Activated naive CD4-positive, alpha-beta T cell treated with anti-CD3 and anti-CD28 coated beads, Interleukin-2, amount 50 U/mL, for 24 hours (primary cell): ENCODE measurements around the gene HLA-DMB.

Experiments
- H3K27ac Mint-ChIP-seq: one replicate; pipeline ENCODE4 v1.8.0; 2021; ENCODE audit warnings: mild to moderate bottlenecking, mixed read lengths
- H3K27me3 Mint-ChIP-seq: one replicate; pipeline ENCODE4 v1.8.0; 2021; ENCODE audit warnings: mixed read lengths
- H3K36me3 Mint-ChIP-seq: one replicate; pipeline ENCODE4 v1.8.0; 2021; ENCODE audit warnings: mixed read lengths
- H3K4me1 Mint-ChIP-seq: one replicate; pipeline ENCODE4 v1.8.0; 2021; ENCODE audit warnings: mixed read lengths
- H3K4me3 Mint-ChIP-seq: one replicate; pipeline ENCODE4 v1.8.0; 2021; ENCODE audit warnings: mild to moderate bottlenecking, mixed read lengths
- H3K9me3 Mint-ChIP-seq: one replicate; pipeline ENCODE4 v1.8.0; 2021; ENCODE audit warnings: mixed read lengths

The HLA-DMB gene

DNA sequence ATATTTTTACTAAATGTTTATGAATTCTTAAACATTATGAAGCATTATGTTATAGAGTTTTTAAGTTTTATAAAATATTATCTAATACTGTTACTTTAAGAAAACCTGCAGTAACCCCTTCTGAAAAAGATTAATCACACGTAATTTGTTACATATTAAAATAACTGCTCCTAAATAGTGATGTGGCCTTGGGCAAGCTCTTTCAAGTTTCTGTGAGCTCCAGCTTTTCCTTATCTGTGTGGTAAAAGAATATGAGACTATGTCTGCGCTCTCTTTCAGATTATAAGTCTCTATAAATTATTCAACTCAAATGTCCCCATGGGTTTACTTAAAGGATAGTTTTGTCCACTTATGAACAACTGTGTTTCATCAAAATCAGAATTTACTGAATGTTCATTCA lies 31.9 kb downstream of the HLA-DMB start:
- H3K4me1 Mint-ChIP-seq: no peaks in the 10 kb centered on the region
- H3K27me3 Mint-ChIP-seq: peaks cover 5% of the 10 kb centered on the region
- no peak overlapping the region for H3K4me3 Mint-ChIP-seq
- no peaks in the 10 kb centered on the region for H3K36me3 Mint-ChIP-seq
- H3K27ac Mint-ChIP-seq: no peak overlapping the region
- H3K9me3 Mint-ChIP-seq: no peaks in the 10 kb centered on the region

DNA sequence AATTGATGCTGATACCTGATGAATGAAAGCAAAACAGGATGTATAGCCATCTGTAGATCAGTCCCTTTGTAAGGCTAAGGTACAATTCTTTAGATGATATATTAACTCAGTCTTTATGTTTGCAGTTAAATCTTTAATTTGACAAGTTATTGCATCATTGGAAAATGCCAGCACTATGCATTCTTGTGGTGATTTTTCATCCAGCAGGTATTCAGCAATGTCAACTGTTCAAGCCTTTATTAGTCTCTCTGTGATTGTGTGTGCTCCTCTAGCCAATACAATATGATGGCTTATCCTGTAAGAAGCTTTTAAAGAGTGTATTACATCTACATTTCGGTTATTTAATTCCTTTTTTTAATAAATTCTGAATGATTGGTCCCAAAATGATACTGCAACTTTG lies 34.3 kb downstream of the HLA-DMB start:
- H3K4me1 Mint-ChIP-seq: no peaks in the 10 kb centered on the region
- H3K9me3 Mint-ChIP-seq: no peaks in the 10 kb centered on the region
- no peak overlapping the region for H3K4me3 Mint-ChIP-seq
- peaks cover 5% of the 10 kb centered on the region for H3K27me3 Mint-ChIP-seq
- H3K36me3 Mint-ChIP-seq: no peaks in the 10 kb centered on the region
- no peak overlapping the region for H3K27ac Mint-ChIP-seq

DNA sequence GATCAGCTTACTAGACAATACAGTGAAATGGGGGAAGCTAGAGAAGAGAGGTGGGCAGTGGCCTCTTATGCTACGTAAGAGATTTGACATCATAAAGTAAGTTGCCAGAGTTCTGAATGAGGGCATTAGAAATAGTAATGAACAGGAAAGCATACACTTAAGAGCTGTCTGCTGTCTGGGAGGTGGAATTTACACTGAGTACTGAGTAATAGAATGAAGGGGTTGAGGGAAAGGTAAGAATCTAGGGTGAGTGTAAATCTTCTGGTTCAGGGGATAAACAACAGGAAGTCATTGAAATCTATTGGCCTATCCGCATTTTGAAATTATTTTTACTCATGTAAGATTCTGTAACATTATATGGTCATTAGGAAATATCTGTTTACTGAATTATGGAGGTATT lies 35.8 kb downstream of the HLA-DMB start:
- Mint-ChIP-seq H3K27me3 (peaks cover 2% of the 10 kb centered on the region), H3K27ac (no peak overlapping the region), H3K36me3 (peaks cover 2% of the 10 kb centered on the region), H3K4me1 (no peaks in the 10 kb centered on the region), H3K4me3 (no peak overlapping the region), H3K9me3 (no peaks in the 10 kb centered on the region)

DNA sequence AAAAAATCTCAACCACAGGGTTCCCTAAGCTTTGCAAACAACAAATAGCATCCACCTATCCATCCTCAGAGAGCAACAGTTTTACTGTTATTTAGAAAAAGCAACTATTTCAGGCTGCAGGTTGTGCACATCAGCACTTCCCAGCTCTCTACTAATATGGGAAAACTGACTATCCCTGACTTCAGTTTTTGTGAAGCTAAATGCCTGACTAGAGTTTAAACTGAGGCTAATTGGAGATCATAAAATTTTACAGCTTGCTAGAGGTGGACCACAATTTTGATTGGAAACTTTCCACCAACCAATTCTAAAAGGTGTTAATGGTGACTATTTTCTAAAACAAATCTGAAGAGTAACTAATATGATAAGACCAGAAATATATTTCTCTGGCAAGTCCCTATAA lies 36.9 kb downstream of the HLA-DMB start:
- H3K4me3 Mint-ChIP-seq: no peak overlapping the region

DNA sequence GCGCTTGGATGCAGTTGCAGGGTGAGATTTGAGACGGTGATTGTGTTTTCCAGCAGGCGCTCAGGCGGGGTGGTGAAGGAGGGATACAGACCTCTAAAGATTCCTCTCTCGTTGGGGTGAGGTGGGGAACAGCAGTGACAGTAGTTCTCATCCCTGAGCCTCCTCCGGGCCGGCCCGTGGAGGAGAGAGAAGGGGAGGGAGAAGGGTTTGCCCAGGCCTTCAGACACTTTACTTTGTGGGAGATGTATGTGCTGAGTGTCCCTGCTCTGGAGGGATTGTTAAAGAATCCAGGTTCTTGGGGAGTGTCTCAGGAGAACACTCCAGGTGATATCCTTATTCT lies 45.9 kb downstream of the HLA-DMB start:
- Mint-ChIP-seq H3K27ac (peak overlapping the region; percentile 68), H3K36me3 (peaks cover 2% of the 10 kb centered on the region)

More for the DNA sequence above, 36.9 kb downstream of the HLA-DMB start:
- Mint-ChIP-seq H3K36me3 (peaks cover 2% of the 10 kb centered on the region), H3K27ac (no peak overlapping the region), H3K4me1 (no peaks in the 10 kb centered on the region), H3K9me3 (no peaks in the 10 kb centered on the region), H3K27me3 (peaks cover 2% of the 10 kb centered on the region)

DNA sequence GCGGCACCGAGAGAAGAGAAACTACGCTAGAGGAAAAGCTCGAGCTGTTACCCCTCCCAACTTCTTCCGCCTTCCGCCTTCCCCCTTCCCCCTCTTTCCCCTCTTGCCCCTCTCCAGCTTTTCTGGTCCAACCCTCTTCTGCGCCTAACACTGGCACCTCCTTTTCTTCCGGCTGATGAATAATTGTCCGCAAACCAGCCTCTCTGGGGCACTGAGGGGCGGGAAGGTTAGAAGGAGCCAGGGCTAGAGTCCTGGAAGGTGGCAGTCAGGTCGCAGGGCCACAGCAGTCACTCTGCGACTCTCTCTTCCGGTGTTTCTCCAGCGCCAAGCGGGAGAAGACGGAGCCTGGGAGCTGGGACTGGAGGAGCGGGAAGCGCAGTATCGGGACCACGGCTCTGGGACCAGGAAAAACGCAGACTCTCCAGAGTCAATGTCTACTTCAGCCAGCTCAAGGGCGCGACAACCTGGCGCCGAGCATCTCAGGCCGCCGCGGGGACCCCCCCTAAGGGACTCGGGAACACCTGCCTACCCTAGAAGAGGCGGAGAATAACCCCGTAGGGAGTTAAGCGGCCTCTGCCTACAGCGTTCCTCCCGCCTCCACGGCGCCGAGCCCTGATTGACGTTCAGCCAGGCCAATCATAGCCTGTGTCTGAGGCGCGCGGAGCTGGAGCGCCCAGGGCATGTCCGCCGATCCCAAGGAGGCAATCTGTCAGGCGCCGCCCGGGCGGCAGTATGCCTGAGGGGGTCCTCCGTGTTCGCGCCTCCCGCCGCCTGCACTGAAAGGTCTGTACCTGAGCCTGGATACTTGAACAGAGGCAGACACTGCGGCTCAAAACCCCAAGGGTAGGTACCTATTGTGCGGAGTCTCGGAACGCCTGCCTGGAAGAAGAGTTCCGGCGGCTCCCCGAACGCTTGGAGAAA lies 46.5 kb downstream of the HLA-DMB start:
- Mint-ChIP-seq H3K36me3 (peaks cover 2% of the 10 kb centered on the region), H3K4me1 (peaks cover 30% of the 10 kb centered on the region), H3K9me3 (no peaks in the 10 kb centered on the region), H3K27ac (peak overlapping the region; percentile 68), H3K4me3 (peak overlapping the region; percentile 94), H3K27me3 (no peaks in the 10 kb centered on the region)

More for the DNA sequence above, 45.9 kb downstream of the HLA-DMB start:
- H3K4me1 Mint-ChIP-seq: peaks cover 30% of the 10 kb centered on the region
- no peaks in the 10 kb centered on the region for H3K27me3 Mint-ChIP-seq
- no peaks in the 10 kb centered on the region for H3K9me3 Mint-ChIP-seq
- H3K4me3 Mint-ChIP-seq: peak overlapping the region; percentile 94

DNA sequence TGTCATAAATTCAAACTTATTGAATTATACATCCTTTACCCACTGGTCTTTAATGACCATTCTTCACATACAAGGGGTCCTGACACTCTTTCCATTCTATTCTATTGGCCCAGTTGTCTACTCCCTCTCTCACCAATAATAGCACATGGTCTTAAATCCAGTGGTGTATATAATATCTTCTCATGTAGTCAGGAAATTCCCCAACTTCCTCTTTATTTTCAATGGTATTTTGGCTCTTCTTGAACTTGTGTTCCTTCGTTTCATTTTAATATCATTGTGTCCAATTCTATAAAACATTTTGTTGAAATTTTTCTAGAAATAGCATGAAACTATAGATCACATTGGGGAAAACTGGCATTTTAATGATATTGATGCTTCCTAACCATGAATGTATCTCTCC lies 50.0 kb downstream of the HLA-DMB start:
- Mint-ChIP-seq H3K9me3 (no peaks in the 10 kb centered on the region), H3K4me1 (peaks cover 13% of the 10 kb centered on the region), H3K27ac (no peak overlapping the region), H3K27me3 (no peaks in the 10 kb centered on the region), H3K4me3 (no peak overlapping the region), H3K36me3 (no peaks in the 10 kb centered on the region)

DNA sequence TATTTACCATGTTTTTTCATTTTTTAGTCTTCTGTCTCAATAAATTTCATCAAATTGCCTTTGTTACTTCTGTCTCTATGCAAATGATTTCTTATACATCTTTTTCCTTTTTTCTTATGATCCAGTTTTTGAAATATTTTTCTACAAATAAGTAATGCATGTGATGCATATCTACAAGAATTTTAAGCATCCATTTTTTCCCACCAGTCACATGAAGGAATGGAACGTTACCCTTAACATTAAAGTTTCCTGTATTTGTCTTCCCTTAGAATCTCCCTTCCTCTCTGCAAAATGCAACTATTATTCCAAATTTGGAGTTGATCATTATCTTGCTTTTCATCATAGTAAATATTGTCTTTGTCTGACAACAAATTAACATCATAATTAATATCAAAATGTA lies 51.3 kb downstream of the HLA-DMB start:
- Mint-ChIP-seq H3K36me3 (no peaks in the 10 kb centered on the region), H3K27me3 (no peaks in the 10 kb centered on the region), H3K4me1 (no peaks in the 10 kb centered on the region), H3K9me3 (no peaks in the 10 kb centered on the region), H3K4me3 (no peak overlapping the region), H3K27ac (no peak overlapping the region)

DNA sequence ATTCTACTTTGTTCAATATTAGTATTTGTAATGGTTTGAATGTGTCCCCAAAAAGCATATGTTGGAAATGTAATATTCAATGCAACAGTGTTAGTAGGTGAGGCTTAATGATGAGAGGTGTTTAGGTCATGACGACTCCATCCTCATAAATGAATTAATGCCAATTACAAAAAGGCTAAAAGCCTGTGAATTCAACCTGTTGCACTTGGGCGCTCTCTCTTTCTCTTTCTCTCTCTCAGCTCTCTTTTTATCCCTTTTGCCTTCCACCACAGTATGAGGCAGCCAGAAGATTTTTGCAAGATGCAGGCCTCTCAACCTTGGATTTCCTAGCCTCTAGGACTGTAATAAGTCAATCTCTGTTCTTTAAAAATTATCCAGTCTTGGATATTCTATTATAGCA lies 52.3 kb downstream of the HLA-DMB start:
- H3K27ac Mint-ChIP-seq: no peak overlapping the region
- no peaks in the 10 kb centered on the region for H3K9me3 Mint-ChIP-seq
- no peaks in the 10 kb centered on the region for H3K36me3 Mint-ChIP-seq
- H3K4me1 Mint-ChIP-seq: no peaks in the 10 kb centered on the region
- H3K4me3 Mint-ChIP-seq: no peak overlapping the region
- no peaks in the 10 kb centered on the region for H3K27me3 Mint-ChIP-seq

DNA sequence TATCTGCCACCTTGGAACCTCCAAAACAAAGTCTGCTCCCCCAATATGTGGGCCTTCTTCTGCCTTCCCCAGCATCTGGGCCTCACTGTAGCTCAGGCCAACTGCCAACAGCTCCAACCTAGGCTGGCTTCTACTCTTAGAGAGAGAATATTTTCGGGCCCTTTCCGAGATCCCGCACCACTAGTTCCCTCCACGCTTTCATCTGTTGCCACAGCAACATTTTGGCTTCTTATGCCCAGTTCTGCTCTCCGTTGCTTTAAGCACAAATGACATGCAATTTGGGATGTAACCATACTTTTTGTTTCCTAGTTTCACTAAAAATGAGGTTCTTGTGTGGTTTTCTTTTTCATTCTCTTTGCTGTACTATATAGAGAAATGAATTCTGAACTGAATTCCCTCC lies 53.2 kb downstream of the HLA-DMB start:
- Mint-ChIP-seq H3K27ac (no peak overlapping the region), H3K4me3 (no peak overlapping the region), H3K9me3 (no peaks in the 10 kb centered on the region), H3K36me3 (no peaks in the 10 kb centered on the region), H3K27me3 (no peaks in the 10 kb centered on the region), H3K4me1 (peaks cover 3% of the 10 kb centered on the region)

DNA sequence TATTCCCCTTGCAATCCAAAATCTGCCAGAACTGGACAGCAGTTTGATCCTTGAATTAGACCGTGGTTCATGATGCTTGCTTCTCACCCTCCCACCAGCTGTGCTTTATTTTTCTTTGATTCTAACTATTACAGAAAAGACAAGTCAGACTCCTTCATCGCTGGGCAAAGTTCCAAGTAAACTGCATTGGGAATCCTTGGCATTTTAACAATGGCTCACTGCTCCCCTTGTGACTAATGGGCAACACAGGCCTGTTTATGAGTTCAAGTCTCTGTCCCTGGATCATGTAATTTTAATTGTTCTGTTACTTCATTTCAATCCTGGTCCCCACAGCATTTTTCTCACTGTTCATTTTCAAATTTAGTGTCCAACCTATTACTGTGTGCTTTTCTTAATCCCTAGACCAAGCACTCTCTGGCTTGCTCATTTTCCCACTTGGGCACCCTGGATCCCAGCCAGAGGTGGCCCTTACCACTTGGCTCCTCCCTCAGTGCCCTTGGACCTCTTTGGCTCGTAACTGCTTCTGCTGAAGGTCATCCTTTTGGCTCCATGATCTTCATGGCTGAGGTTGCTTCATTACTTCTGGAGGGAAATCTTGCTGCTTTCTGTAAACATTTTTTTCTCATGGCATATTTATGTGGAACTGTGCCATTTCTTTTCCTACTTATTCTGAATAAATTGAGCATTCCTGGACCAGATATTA lies 54.0 kb downstream of the HLA-DMB start:
- no peak overlapping the region for H3K27ac Mint-ChIP-seq
- no peak overlapping the region for H3K4me3 Mint-ChIP-seq
- no peaks in the 10 kb centered on the region for H3K36me3 Mint-ChIP-seq
- H3K27me3 Mint-ChIP-seq: no peaks in the 10 kb centered on the region
- H3K4me1 Mint-ChIP-seq: peaks cover 8% of the 10 kb centered on the region
- no peaks in the 10 kb centered on the region for H3K9me3 Mint-ChIP-seq

DNA sequence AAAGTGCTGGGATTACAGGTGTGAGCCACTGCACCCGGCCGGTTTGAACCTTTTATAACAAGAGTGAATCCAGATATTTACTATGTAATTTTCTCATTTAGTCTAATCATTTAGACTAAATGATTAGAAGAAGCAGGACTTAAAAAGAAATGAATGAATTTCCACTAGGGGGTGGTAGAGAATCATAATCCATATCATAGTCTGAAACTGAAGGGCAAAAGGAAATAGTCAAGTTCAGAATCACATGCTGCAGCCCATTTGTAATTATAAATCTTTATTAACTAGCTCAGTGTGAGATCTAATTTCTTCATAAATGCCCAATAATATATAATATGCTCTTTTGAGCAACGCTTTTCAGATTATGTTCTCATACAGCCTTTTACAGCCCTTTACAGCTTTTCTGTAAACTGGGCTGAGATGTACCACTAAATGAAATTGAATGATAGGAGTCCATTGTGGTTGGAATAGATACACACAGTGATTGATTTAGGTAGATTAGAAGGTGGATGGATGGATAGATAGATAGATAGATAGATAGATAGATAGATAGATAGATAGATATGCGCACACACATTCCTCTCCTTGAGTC lies 55.0 kb downstream of the HLA-DMB start:
- Mint-ChIP-seq H3K27ac (no peak overlapping the region), H3K27me3 (no peaks in the 10 kb centered on the region), H3K36me3 (peaks cover 1% of the 10 kb centered on the region), H3K9me3 (no peaks in the 10 kb centered on the region), H3K4me1 (peaks cover 10% of the 10 kb centered on the region), H3K4me3 (no peak overlapping the region)
